SK-N-SH (cell line): ENCODE results near the gene PPP4C. TPM values are rescaled to one million over a fixed set of nuclear protein-coding genes. Genes with fewer than 3 reads are reported as not detected.
A peak's percentile ranks its signal among the peaks of the same experiment; 100 is the strongest.

ENCODE experiments used
- CTCF ChIA-PET: fragments of 300-600, 350-600 bp; formaldehyde crosslinking; extraction: SDS; loops from one replicate; lab custom pipeline; 2021; lab: Yijun Ruan, JAX
- POLR2A ChIA-PET: fragments of 350-600 bp; sonication (Branson Sonifier 250); formaldehyde crosslinking; extraction: SDS; loops from one replicate; lab custom pipeline; 2020; ENCODE audit warnings: antibody characterized with exemption, inconsistent platforms; lab: Yijun Ruan, JAX
- DNase-seq: peaks from one replicate; pipeline ENCODE4 v3.0.0; 2012
- H2AFZ ChIP-seq: fragments of 200-600 bp; sonication (generic); 2 replicates; pipeline ENCODE4 v1.8.1; 2016; ENCODE audit warnings: antibody characterized with exemption, mild to moderate bottlenecking, low read depth
- H3F3A ChIP-seq: fragments of 200-600 bp; sonication (generic); replicated peaks from 2 replicates; pipeline ENCODE3; 2016; ENCODE audit warnings: antibody characterized with exemption, mild to moderate bottlenecking; ENCODE audit not compliant: insufficient read depth
- H3K27ac ChIP-seq, 2 experiments: fragments of 200-500 bp in 1 of 2; fragments of 200-600 bp in 1 of 2; sonication (Bioruptor generic) in 1 of 2; sonication (generic), shearing (Covaris generic) in 1 of 2; 2 replicates each; pipeline versions ENCODE4 v1.5.1 to v1.6.1; 2014 to 2016; ENCODE audit warnings: low read depth in 2 of 2, inconsistent platforms in 1 of 2, low read length in 1 of 2, mild to moderate bottlenecking in 1 of 2, mixed read lengths in 1 of 2
- H3K27me3 ChIP-seq: fragments of 200-600 bp; sonication (generic), shearing (Covaris generic); 2 replicates; pipeline ENCODE4 v1.6.1; 2016; ENCODE audit warnings: mixed run types; ENCODE audit not compliant: insufficient read depth
- H3K36me3 ChIP-seq, 2 experiments: fragments of 200-500 bp in 1 of 2; fragments of 200-600 bp in 1 of 2; sonication (Bioruptor generic) in 1 of 2; sonication (generic) in 1 of 2; replicated peaks in 1 of 2; 2 replicates each; pipeline versions ENCODE3 to v1.5.1; 2014 to 2016; ENCODE audit warnings: low read length in 1 of 2, mild to moderate bottlenecking in 1 of 2; ENCODE audit not compliant: insufficient read depth in 2 of 2, control insufficient read depth in 1 of 2
- H3K4me1 ChIP-seq, 2 experiments: fragments of 200-500 bp in 1 of 2; fragments of 200-600 bp in 1 of 2; sonication (Bioruptor generic) in 1 of 2; sonication (generic), shearing (Covaris generic) in 1 of 2; 2 replicates each; pipeline versions ENCODE4 v1.5.1 to v1.6.1; 2014 to 2016; ENCODE audit warnings: low read depth in 1 of 2, low read length in 1 of 2, mixed run types in 1 of 2; ENCODE audit not compliant: insufficient read depth in 2 of 2, control insufficient read depth in 1 of 2
- H3K4me2 ChIP-seq: fragments of 200-600 bp; sonication (generic), shearing (Covaris generic); 2 replicates; pipeline ENCODE4 v1.6.1; 2017; ENCODE audit warnings: mixed run types
- H3K4me3 ChIP-seq, 2 experiments: fragments of 200-500 bp in 1 of 2; fragments of 200-600 bp in 1 of 2; sonication (Bioruptor generic) in 1 of 2; sonication (generic), shearing (Covaris generic) in 1 of 2; 2 replicates each; pipeline versions ENCODE4 v1.5.1 to v1.8.1; 2014 to 2016; ENCODE audit warnings: low read depth in 2 of 2, inconsistent platforms in 1 of 2, low read length in 1 of 2, mild to moderate bottlenecking in 1 of 2, mixed read lengths in 1 of 2, moderate library complexity in 1 of 2
- H3K79me2 ChIP-seq: fragments of 200-600 bp; sonication (generic); 2 replicates; pipeline ENCODE4 v1.8.1; 2017; ENCODE audit warnings: mild to moderate bottlenecking; ENCODE audit not compliant: insufficient read depth
- H3K9ac ChIP-seq: fragments of 200-600 bp; sonication (generic); 2 replicates; pipeline ENCODE4 v1.6.1; 2017; ENCODE audit warnings: mixed run types
- H3K9me2 ChIP-seq: fragments of 200-600 bp; sonication (generic); 2 replicates; pipeline ENCODE4 v1.6.1; 2017; ENCODE audit warnings: mixed run types
- H3K9me3 ChIP-seq: fragments of 200-600 bp; sonication (generic); 2 replicates; pipeline ENCODE4 v1.6.1; 2017; ENCODE audit warnings: mixed run types, mild to moderate bottlenecking, moderate library complexity
- H4K20me1 ChIP-seq: fragments of 200-600 bp; sonication (generic); 2 replicates; pipeline ENCODE4 v1.6.1; 2017; ENCODE audit warnings: mild to moderate bottlenecking, mixed run types; ENCODE audit not compliant: insufficient read depth
- CTCF ChIP-seq: fragments of 200-600 bp; sonication (generic); IDR thresholded peaks from 2 replicates; pipeline ENCODE4 v1.6.1; 2017; ENCODE audit warnings: antibody characterized with exemption, mild to moderate bottlenecking, moderate library complexity
- EZH2phosphoT487 ChIP-seq: fragments of 200-600 bp; sonication (generic); IDR thresholded peaks from 2 replicates; pipeline ENCODE4 v1.6.1; 2017; ENCODE audit warnings: low read depth, mixed run types, mild to moderate bottlenecking, antibody characterized with exemption, moderate library complexity, borderline replicate concordance
- FOSL2 ChIP-seq: IDR thresholded peaks from 2 replicates; pipeline ENCODE4 v1.4.0; 2012; ENCODE audit warnings: low read depth, mild to moderate bottlenecking, moderate library complexity, borderline replicate concordance
- FOXJ3 ChIP-seq: sonication (generic); formaldehyde crosslinking; IDR thresholded peaks from 2 replicates; pipeline ENCODE4 v1.5.1; 2020; ENCODE audit warnings: mild to moderate bottlenecking, missing genetic modification reagents
- FOXM1 ChIP-seq: IDR thresholded peaks from 2 replicates; pipeline ENCODE4 v1.4.0; 2012; ENCODE audit warnings: low read depth, mild to moderate bottlenecking
- GATA2 ChIP-seq: sonication (generic); formaldehyde crosslinking; IDR thresholded peaks from 2 replicates; pipeline ENCODE4 v1.5.0; 2020; ENCODE audit warnings: mild to moderate bottlenecking, missing genetic modification reagents
- JUND ChIP-seq: IDR thresholded peaks from 2 replicates; pipeline ENCODE4 v1.4.0; 2012
- MAX ChIP-seq: IDR thresholded peaks from 2 replicates; pipeline ENCODE4 v1.4.0; 2012; ENCODE audit warnings: low read depth
- MEF2A ChIP-seq: IDR thresholded peaks from 2 replicates; pipeline ENCODE4 v1.4.0; 2012; ENCODE audit warnings: low read depth, borderline replicate concordance
- MXI1 ChIP-seq: IDR thresholded peaks from 2 replicates; pipeline ENCODE4 v1.6.1; 2012; ENCODE audit warnings: mild to moderate bottlenecking, low read depth, low read length, improper control_type of control experiment
- NFIC ChIP-seq: IDR thresholded peaks from 2 replicates; pipeline ENCODE4 v1.4.0; 2012; ENCODE audit warnings: borderline replicate concordance
- NRF1 ChIP-seq: IDR thresholded peaks from 2 replicates; pipeline ENCODE4 v1.6.1; 2012; ENCODE audit warnings: low read depth, mild to moderate bottlenecking, low read length
- POLR2AphosphoS5 ChIP-seq: IDR thresholded peaks from 2 replicates; pipeline ENCODE4 v1.6.1; 2012; ENCODE audit warnings: low read depth, low read length
- RAD21 ChIP-seq: IDR thresholded peaks from 2 replicates; pipeline ENCODE4 v1.6.1; 2012; ENCODE audit warnings: mild to moderate bottlenecking, low read length
- RFX5 ChIP-seq: IDR thresholded peaks from 2 replicates; pipeline ENCODE4 v1.6.1; 2012; ENCODE audit warnings: mild to moderate bottlenecking, improper control_type of control experiment, low read length
- RXRA ChIP-seq: IDR thresholded peaks from 2 replicates; pipeline ENCODE4 v1.4.0; 2012; ENCODE audit warnings: low read depth, mild to moderate bottlenecking, borderline replicate concordance
- SMC3 ChIP-seq: IDR thresholded peaks from 2 replicates; pipeline ENCODE4 v1.6.1; 2012; ENCODE audit warnings: low read depth, low read length, improper control_type of control experiment
- TCF12 ChIP-seq: IDR thresholded peaks from 2 replicates; pipeline ENCODE4 v1.4.0; 2012
- TEAD4 ChIP-seq: IDR thresholded peaks from 2 replicates; pipeline ENCODE4 v1.4.0; 2012; ENCODE audit warnings: mild to moderate bottlenecking, borderline replicate concordance; ENCODE audit not compliant: insufficient read depth
- USF1 ChIP-seq: IDR thresholded peaks from 2 replicates; pipeline ENCODE4 v1.4.0; 2012; ENCODE audit warnings: low read depth, borderline replicate concordance
- WGBS: methylation state at CpG from one replicate; pipeline ENCODE4 v1.1.6; 2017; ENCODE audit warnings: low lambda C conversion rate; 5-methylcytosine and 5-hydroxymethylcytosine counted together
- polyA plus RNA-seq, 3 experiments: library from polyadenylated mRNA; depleted of rRNA; stranded (reverse); fragments of >200 nt; gene quantifications; 2 replicates each; pipeline ENCODE4 v1.2.3, GENCODE V29; 2012
- TF ChIP-seq, protein P1 (sequence below): IDR thresholded peaks from 2 replicates; pipeline ENCODE4 v1.4.0; 2012; ENCODE audit warnings: low read depth, borderline replicate concordance
- TF ChIP-seq, protein P2 (sequence below): fragments of 150-350 bp; IDR thresholded peaks from 2 replicates; pipeline ENCODE4 v1.6.1; 2017; ENCODE audit warnings: antibody characterized with exemption, low read length, low read depth, borderline replicate concordance

The PPP4C gene
- polyA plus RNA-seq, 1 of the 3 experiments (the other 2 are of a cell fraction) = 339 TPM

DNA sequence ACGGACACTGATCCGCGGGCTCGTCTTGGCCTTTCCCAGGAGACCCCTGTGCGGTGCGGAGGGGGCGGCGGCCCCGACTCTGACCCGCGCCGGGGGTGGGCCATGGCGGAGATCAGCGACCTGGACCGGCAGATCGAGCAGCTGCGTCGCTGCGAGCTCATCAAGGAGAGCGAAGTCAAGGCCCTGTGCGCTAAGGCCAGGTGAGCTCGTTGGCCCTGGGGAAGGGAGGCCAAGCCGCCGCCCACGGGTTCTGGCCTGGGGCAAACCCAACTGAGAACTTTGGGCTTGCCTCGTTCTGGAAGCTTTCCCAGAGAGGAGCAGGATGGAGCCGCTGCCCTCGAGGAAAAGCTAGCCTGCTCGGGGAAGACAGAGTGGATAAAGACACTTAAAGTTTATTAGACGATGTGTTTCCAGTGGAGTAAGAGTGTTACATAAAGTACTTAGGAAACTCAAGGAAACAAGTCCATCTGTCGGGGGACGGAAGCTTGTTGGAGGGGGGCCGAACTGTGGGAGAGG lies 540 bp downstream of the PPP4C start:
- Histone ChIP-seq H3K79me2 (peaks cover 72% of the 10 kb centered on the region), H3K9me2 (no peaks in the 10 kb centered on the region), H3K27me3 (no peaks in the 10 kb centered on the region), H3K9me3 (no peaks in the 10 kb centered on the region), H3K4me3 (peak overlapping the region; percentile 76 to 78), H4K20me1 (peaks cover 46% of the 10 kb centered on the region), H3K4me2 (peak overlapping the region; percentile 89), H3K4me1 (peaks cover 5 to 18% of the 10 kb centered on the region in 2 experiments; a peak in 3 of 4 replicates), H3K36me3 (peaks cover 38 to 44% of the 10 kb centered on the region in 2 experiments), H3K27ac (peak overlapping the region; percentile 47 to 90; a peak in 3 of 4 replicates), H3F3A (peaks cover 42% of the 10 kb centered on the region), H2AFZ (no peak overlapping the region), H3K9ac (peak overlapping the region; percentile 88)
- under 1% methylated on average over 25 of the region's 33 CpGs for WGBS
- POLR2A ChIA-PET = interaction anchor here (0.6 to 1.3 kb wide), 4 partner anchors 11 to 258 kb away, joined by 3 to 13 read pairs (median 4); partner anchors contain the start of genes ALDOA and TBX6
- TF ChIP-seq FOXJ3 (CRISPR knock-in tag) (no peak), RFX5 (no peak), MEF2A (no peak), TCF12 (no peak), JUND (no peak), SMC3 (no peak), MAX (no peak)
- TF ChIP-seq, protein P1, sequence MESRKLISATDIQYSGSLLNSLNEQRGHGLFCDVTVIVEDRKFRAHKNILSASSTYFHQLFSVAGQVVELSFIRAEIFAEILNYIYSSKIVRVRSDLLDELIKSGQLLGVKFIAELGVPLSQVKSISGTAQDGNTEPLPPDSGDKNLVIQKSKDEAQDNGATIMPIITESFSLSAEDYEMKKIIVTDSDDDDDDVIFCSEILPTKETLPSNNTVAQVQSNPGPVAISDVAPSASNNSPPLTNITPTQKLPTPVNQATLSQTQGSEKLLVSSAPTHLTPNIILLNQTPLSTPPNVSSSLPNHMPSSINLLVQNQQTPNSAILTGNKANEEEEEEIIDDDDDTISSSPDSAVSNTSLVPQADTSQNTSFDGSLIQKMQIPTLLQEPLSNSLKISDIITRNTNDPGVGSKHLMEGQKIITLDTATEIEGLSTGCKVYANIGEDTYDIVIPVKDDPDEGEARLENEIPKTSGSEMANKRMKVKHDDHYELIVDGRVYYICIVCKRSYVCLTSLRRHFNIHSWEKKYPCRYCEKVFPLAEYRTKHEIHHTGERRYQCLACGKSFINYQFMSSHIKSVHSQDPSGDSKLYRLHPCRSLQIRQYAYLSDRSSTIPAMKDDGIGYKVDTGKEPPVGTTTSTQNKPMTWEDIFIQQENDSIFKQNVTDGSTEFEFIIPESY = no peak
- DNase-seq = no peak
- CTCF ChIA-PET = interaction anchor here (1.0 to 4.4 kb wide), 3 partner anchors 8 to 60 kb away, joined by 3 to 31 read pairs (median 3); partner anchors contain the start of gene TBX6

- peaks cover 5 to 18% of the 10 kb centered on the region in 2 experiments; a peak in 3 of 4 replicates for H3K4me1 ChIP-seq
- peak overlapping the region; percentile 89 for H3K4me2 ChIP-seq
- peaks cover 43% of the 10 kb centered on the region for H4K20me1 ChIP-seq
- peak overlapping the region; percentile 88; the same call in 1 of the 2 replicates for H3K9ac ChIP-seq
- H3K79me2 ChIP-seq = peaks cover 78% of the 10 kb centered on the region
- no peak for DNase-seq
- H2AFZ ChIP-seq = no peak overlapping the region
- no peaks in the 10 kb centered on the region for H3K27me3 ChIP-seq
- ChIA-PET CTCF (interaction anchor here (1.5 to 4.4 kb wide), 2 partner anchors 14 to 61 kb away, joined by 3 to 31 read pairs; partner anchors contain the start of gene TBX6), POLR2A (interaction anchor here (3.0 kb wide), 1 partner anchor 14 kb away, joined by 10 read pairs; the partner anchor contains the start of gene TBX6)
- no peaks in the 10 kb centered on the region for H3K9me3 ChIP-seq
- H3K27ac ChIP-seq = peak overlapping the region in 1 of 2 experiments; percentile 90; a peak in 1 of 4 replicates
- no peaks in the 10 kb centered on the region for H3K9me2 ChIP-seq
- H3F3A ChIP-seq = peaks cover 34% of the 10 kb centered on the region
- H3K4me3 ChIP-seq = peak overlapping the region; percentile 76 to 78; a peak in 3 of 4 replicates
- WGBS = 64% methylated on average over 6 of the region's 6 CpGs
- peaks cover 37% of the 10 kb centered on the region in 2 experiments for H3K36me3 ChIP-seq
- TF ChIP-seq RAD21 (no peak), CTCF (no peak), FOSL2 (no peak), SMC3 (no peak), NRF1 (no peak), TEAD4 (no peak), MXI1 (no peak), USF1 (no peak), MAX (no peak), POLR2AphosphoS5 (no peak), GATA2 (no peak), RXRA (no peak), NFIC (no peak), FOXM1 (no peak), EZH2phosphoT487 (no peak)
- TF ChIP-seq, protein P2, sequence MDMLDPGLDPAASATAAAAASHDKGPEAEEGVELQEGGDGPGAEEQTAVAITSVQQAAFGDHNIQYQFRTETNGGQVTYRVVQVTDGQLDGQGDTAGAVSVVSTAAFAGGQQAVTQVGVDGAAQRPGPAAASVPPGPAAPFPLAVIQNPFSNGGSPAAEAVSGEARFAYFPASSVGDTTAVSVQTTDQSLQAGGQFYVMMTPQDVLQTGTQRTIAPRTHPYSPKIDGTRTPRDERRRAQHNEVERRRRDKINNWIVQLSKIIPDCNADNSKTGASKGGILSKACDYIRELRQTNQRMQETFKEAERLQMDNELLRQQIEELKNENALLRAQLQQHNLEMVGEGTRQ = no peak
Observed at GRCh38 chr16:30077656-30078055, 1.9 kb downstream of the PPP4C start.
